NK-92 (cell line): ENCODE results near the gene CDCA7L.
"Not testable (repeated sequence)": the region's sequence is repeated elsewhere in the genome, so short reads cannot be mapped to it uniquely, and the experiment has no call there.

Source experiments
- DNase-seq: peaks from one replicate; lab custom pipeline; 2025; ENCODE audit not compliant: unreplicated experiment; lab: John Stamatoyannopoulos, UW

The CDCA7L gene

GRCh38 chr7:21944616-21945453, 864 bp downstream of the CDCA7L start:
- no peak for DNase-seq

DNA sequence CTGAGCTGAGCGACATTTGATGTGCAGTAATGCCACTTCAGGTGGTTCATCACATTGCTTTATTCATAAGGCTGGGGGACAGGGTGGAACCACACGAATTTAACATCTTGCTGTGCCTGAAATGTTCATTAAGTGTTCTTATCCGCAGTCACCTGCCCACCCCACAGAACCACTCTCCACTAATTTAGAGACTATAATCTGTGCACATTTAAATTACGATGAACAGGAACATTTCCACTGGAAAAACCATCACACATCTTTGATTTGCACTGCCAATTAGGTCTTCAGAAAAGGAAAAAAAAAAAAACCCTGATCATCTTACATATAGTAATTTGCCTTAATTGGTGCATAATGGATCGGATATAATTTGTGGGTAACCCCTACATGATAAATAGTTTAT, 2.3 kb downstream of the CDCA7L start:
- DNase-seq = no peak

- DNase-seq = no peak
Measured at GRCh38 chr7:21942955-21943354, 2.7 kb downstream of the CDCA7L start.

DNA sequence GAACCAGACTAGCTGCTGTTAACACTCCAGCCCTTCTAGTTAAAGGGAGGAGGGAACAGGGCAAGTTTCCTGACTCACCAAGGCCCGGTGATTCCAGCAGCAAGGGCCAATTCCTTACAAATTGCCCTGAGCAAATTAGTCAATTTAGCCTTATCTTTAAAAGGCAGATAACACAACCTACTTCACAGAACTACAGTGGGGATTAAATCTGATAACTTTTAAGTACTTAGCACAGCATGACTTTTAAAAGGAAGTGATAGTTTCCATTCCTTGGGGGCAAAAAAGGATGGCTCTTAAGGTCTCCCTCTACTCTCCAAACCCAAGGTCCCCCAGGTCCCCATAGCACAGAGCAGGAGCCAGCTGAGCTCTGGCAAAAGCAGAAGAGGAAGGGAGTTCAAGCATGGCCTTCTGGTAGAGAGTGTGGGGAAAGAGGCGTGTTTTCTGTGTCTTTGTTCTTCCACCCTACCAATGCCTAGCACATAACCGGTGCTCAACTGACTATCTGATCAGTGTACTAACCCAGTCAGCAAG, 4.0 kb downstream of the CDCA7L start:
- DNase-seq = no peak

DNA sequence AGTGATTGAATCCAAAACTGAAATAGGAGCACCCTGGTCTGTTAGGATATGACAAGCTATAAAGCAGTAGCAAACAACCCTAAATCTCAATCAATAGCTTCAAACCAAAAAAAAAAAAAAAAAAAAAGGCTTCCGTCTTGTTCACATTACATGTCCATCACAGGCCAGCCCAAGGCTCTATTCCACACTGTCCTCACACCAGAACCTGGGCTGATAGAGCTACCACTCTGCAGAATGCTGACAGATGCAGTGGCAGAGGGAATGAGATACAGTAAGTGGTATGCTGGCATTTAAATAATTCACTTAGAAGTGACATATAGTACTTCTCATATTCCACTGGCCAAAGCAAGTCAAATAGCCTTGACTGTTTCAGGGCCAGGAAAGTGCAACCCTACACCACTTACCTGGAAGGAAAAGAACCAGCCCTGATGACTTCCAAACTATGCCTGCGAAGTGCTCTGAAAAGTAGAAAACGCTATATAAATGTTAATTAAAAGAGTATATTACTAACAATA, 5.8 kb downstream of the CDCA7L start:
- DNase-seq = no peak

- no peak for DNase-seq
Measured at GRCh38 chr7:21939136-21939857, 6.4 kb downstream of the CDCA7L start.

DNA sequence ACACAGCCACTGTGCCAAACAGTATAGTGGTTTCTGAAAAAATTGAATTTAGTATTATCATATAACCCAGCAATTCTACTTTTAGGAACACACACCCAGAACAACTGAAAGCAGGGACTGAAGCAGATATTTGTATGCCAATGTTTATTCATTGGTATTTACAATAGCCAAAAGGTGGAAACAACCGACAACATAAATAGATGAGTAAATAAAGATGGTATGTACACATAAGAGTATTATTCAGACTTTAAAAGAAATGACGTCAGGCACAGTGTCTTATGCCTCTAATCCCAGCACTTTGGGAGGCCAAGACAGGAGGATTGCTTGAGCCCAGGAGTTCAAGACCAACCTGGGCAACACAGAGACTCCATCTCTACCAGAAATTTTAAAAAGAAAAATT, 7.2 kb downstream of the CDCA7L start:
- DNase-seq = no peak

DNA sequence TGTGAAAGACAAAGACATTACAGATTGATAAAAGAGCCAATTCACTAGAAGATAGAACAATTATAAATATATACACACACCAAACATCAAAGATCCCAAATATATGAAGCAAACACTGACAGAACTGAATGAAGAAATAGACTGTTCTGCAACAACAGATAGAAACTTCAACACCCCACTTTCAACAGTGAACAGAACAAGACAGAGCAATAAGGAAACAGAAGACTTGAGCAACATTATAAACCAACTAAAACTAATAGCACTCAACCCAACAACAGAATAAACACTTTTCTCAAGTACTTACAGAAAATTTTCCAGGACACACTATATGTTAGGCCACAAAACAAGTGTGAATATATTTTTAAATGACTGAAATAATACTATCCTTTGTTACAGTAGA, 10.9 kb downstream of the CDCA7L start:
- no peak for DNase-seq

GRCh38 chr7:21933293-21933692, 12.4 kb downstream of the CDCA7L start:
- DNase-seq = not testable (repeated sequence)

GRCh38 chr7:21927693-21928092, 18.0 kb downstream of the CDCA7L start:
- DNase-seq = no peak

GRCh38 chr7:21926448-21926847, 19.3 kb downstream of the CDCA7L start:
- DNase-seq = no peak

GRCh38 chr7:21923658-21924057, 22.0 kb downstream of the CDCA7L start:
- DNase-seq = no peak

DNA sequence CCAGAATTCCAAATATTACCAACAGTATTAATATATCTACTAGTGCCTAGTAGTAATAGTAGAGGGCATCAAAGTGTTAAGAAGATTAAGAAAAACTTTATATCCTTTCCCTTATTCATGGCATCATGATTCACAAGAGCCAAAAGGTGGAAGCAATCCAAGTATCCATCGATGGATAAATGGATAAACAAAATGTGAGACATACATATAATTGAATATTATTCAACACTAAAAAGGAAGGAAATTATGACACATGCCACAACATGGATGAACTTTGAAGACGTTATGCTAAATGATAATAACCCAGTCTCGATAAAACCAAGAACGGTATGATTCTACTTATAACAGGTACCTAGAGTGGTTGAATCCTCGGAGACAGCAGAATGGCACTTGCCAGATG, 23.1 kb downstream of the CDCA7L start:
- no peak for DNase-seq

DNA sequence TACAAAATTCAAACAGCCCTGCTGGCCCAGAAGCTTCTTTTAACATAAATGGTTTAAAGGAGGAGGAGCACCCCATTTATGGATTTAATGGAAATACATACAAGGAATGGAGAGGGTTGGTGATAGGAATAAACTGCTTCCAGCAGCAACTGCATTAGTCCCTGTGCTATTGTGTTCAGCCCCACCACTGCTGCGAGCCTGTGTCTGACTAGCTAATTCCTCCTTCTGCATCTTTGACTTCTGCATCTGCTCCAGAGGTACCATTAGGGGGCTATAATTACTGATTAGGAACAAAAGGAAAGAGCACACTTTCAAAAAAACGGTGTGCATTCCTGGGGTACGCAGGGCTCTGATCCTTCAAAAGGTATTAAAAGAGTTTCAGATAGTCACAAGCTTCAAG, 24.8 kb downstream of the CDCA7L start:
- DNase-seq = no peak

- no peak for DNase-seq
Measured at GRCh38 chr7:21918216-21918615, 27.5 kb downstream of the CDCA7L start.

DNA sequence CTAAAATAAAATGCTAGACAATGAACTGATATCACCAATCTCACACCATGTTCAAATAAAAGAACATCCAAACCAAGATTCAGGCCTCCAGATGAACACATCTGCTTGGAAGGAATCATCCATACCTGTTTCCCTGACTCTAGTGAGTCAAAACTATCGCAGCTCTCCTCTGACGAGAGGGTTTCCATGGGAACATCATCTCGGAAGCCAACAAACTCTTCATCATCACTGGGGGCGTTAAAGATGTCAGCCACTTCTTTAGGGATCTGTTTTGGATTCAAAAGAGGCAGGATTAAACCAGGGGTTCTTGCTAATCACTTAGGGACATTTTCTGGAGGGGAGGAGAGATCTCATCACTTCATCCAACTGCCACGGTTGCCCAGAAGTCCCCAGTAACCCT, 29.1 kb downstream of the CDCA7L start:
- no peak for DNase-seq

GRCh38 chr7:21916176-21916575, 29.5 kb downstream of the CDCA7L start:
- DNase-seq = no peak

- no peak for DNase-seq
Measured at GRCh38 chr7:21915140-21915539, 30.6 kb downstream of the CDCA7L start.

DNA sequence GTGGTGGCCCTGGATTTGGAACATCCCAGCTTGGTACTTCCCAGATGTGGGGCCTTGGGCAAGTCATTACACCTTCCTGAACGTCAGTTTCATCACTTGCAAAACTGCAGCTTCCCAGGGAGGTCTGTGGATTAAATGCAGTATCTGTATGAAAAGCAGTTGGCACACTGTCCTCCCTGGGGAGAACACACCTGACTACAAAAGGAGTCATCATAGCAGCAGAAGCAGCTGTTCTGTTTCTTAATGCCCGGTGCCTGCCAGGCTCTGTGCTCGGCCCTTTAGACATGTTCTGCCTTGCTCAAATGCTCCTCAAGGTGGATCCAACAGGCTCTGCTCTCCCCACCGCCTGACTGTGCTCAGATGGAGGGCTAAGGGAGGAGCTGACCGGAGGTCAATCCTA, 31.0 kb downstream of the CDCA7L start:
- DNase-seq = no peak

GRCh38 chr7:21912931-21913780, 32.5 kb downstream of the CDCA7L start:
- no peak for DNase-seq

- no peak for DNase-seq
Measured at GRCh38 chr7:21912305-21912704, 33.4 kb downstream of the CDCA7L start.
